HG03457 (cell line): ENCODE results near the gene DENND1A.

Experiments used
- ATAC-seq: cut with Tn5 transposase; IDR thresholded peaks from one replicate; pipeline ENCODE4 v1.9.1; 2021; ENCODE audit warnings: moderate number of reproducible peaks; ENCODE audit not compliant: unreplicated experiment

DENND1A gene

GRCh38 chr9:123513554-123513953 is 416.4 kb downstream of the DENND1A start:
- no peak for ATAC-seq

DNA sequence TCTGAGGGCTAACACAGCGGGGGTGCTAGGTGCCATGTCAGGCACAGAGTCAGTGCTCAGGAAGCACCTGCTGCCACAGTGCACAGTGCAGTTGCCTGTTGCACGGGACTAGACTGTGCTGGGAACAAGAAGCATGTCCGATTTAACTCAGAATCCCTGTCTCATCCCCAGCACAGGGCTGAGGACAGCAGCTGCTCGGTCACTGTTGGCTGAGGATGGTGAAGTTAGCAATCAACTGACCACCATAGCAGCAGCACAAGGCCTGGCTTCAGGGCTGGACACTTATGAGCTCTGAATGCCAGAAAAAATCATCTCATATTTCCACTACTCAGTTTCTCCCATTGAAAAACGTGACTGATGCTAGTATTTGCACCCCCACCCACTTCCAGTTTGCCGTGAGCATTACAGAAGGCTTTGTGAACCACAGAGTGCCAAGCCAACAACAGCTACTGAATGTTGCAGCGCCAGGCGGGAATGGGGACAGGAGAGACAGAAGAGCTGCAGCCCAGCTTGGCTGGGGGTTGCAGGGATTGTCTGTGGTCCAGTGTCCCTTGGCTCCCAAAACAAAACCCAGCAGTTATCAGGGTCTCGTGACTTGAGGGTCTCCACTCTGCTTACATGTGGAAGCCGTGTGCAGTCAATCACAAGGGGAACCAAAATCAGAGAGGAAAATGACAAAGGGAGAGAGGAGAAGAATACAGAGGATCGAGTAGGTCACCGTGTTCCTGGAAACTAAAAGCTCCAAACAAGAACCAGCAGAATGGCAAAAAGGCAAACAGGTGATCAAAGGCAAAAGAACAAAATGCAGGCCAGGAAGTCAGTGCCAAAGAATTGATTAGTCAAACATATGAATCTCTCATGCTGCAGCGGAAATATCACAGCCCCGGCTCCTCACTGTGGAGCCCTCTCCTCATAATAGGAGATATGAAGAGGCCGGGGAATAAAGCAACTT is 418.3 kb downstream of the DENND1A start:
- ATAC-seq, result no peak

DNA sequence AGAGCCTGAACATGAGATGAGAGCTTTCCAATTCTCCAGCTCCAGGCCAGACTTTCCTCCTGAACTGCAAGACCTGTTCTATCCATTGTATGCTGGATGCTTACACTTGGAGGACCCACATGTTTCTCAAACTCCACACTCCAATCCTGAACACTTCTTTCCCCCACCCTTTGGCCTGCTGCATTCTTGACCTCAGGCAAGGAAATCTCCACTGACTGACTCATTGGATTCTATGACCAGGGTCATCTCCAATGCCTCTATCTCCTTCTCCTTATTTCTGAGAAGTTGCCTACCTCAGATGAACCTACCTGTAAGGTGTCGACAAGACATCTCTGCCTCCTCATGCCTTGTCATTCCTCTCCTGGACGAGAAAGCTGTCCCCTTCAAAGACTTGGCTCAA is 420.3 kb downstream of the DENND1A start:
- no peak for ATAC-seq

- no peak for ATAC-seq
Measured at GRCh38 chr9:123508048-123508447, 421.9 kb downstream of the DENND1A start.

GRCh38 chr9:123505496-123505895 is 424.4 kb downstream of the DENND1A start:
- no peak for ATAC-seq

DNA sequence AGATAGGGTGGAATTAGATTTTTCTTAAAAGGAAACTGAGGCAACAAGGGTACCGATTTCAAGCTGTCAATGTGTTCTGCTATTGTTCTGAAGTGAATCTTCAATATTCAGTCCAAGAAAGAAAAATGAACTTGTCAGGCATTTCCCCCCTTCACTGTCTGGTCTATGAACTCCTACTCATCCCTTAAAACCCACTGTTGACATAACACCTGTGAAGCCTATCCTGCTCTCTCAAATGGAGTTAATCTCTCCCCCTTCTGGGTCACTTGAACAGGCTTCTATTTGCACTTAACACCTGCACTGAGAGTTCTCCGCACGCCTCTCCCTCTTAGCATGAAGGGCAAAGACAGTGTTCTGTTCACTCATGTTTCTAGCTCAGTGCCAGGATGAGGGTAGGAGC is 429.6 kb downstream of the DENND1A start:
- no peak for ATAC-seq

- ATAC-seq, result no peak
Measured at GRCh38 chr9:123497830-123498229, 432.1 kb downstream of the DENND1A start.

DNA sequence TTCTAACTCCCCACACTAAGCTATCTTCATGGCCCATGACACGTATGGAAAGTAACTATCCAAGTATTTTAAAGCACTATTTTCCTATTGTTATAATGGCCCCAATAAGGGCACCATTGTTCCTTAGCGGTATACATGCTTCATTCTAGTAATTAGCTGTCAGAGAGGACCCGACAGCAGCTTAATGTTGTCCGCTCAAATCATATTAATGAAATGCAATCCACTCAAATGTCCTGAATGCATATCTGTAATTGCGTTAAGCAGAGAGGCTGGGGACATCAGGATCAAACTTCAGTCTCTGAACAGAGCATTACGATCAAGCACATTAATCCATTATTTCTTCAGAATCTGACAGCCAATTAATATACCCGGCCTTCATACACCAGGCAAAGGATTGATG is 434.2 kb downstream of the DENND1A start:
- ATAC-seq, result no peak

- ATAC-seq, result no peak
Measured at GRCh38 chr9:123493627-123494026, 436.3 kb downstream of the DENND1A start.

- no peak for ATAC-seq
Measured at GRCh38 chr9:123490688-123491087, 439.2 kb downstream of the DENND1A start.

DNA sequence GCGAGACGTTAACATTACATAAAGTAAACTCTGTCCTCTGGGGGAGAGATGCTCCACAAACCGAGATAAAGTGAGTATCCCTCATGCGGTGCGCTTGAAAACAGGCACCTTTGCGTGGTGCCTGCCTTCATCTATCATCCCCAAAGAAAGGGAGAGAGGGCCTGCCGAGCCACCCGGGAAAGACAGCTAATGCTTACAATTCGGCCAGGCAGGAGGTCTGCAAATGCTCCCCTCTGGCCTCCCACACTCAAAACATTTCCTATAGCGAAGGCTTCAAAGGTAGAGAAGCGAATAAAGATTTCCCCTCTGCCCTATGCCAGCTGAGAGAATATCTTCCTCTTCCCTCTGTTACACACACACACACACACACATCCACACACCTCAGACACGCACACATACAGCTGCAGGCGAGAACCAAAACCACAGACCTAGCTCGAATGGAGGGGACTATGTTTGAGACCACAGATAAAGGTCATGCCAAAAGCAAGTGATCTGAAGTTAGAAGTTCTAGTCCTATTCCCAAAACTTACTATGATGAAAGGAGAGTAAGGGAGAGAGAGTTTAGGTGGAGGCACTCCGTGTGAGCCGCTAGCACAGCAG is 441.1 kb downstream of the DENND1A start:
- no peak for ATAC-seq

GRCh38 chr9:123487944-123488548 is 441.9 kb downstream of the DENND1A start:
- ATAC-seq, result no peak

GRCh38 chr9:123486431-123486830 is 443.5 kb downstream of the DENND1A start:
- no peak for ATAC-seq

GRCh38 chr9:123485216-123485615 is 444.7 kb downstream of the DENND1A start:
- ATAC-seq, result no peak

DNA sequence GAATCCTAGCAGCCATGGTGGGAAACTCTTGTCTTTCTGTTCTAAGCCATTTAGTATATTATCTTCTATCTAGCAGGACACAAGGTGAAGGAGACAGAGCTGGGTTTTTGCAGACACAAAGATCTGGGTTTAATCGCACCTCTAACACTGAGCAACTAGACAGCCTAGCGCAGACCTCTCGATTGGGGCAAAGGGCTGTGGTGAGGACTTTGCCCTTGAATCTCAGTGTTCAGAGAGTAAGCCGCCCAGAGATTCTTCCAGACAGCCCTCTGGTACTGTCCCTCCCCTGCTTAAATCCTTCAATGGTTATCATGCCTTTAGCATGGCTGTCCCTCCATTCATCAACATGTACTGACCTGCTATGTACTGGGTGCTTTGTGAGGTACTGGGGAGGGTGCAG is 445.8 kb downstream of the DENND1A start:
- ATAC-seq, result no peak

DNA sequence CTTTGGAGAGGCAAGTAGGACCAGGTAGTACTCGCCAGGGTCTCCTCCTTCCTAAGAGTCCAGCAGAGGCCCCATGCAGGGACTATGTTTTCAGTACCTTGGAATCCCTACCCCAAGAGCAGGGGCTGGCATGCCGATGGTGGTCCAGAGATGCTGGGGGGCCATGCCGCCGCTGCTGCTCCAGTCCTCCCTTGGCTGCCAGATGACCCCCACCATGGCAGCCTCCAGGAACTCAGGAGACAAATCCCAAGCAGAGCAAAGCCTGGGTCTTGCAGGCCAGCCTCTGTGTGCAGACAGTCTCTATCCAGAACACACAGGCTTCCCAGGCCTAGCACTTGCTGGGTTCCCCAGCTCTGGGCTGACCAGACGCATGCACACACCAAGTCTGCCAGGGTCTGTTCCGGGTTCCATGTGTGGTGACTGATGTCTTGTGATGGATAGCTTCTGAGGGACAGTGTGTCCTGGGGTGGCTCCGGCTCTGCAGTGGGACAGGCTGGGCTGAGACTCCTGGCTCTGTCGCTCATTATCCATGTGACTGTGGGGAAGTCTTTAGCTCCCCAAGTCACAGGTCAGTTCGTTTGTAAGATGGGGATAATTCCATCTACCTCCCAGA is 446.6 kb downstream of the DENND1A start:
- no peak for ATAC-seq

DNA sequence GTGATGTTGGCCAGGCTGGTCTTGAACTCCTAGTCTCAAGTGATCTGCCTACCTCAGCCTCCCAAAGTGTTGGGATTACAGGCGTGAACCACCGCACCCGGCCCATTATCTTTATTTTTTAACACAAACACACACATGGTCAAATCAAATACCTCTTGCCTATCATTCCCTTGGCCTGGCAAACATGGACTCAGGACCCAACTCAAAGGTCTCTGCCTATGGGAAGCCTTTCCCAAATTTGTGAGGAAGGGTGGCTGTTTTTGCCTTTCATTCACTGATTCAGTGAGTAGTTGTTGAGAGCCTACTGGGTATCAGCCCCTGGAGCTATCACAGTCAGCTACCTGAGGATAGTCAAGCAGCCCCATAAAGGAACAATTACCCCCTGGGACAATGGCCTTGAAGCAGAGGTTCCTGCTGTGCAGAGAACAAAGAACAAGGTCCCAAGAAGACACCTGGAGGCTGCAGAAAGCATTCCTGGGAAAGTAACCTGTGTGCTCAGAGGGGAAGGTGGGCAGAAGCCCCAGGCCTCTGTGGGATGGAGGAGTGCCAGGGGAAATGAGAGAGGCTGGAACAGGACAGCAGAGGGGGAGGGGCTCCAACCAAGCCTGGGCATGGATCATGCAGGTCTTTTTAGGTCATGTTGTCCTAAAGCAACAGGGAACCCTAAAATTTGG is 447.5 kb downstream of the DENND1A start:
- no peak for ATAC-seq

DNA sequence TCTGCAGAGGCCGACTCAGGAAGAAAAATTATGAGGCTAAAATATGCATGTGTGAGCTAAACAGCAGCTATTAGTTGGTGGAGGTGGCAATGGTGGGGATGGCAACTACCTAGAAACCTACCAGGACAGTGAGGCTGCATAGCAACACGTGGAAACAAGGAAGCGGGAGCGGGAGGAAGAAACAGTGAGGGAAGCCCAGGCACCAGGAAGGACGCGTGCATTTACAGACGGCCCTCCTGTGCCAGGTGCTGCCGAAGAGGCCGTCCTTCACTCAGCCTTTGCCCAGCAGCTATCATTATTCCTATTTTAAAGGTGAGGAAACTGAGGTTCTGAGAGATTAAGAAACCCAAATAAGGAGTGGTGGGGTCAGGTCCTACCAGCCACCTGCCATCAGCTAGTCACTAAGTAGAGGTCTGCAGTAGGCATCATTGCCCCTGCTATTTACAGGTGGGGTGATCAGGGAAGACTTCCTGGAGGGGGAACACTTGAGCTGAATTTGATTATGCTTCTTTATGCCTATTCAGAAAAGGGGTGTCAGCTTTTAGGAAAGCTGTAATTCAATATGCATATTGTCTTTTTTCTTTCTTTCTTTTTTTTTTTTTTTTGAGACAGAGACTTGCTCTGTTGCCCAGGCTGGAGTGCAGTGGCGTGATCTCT is 448.6 kb downstream of the DENND1A start:
- no peak for ATAC-seq

GRCh38 chr9:123480791-123481190 is 449.1 kb downstream of the DENND1A start:
- ATAC-seq, result no peak

DNA sequence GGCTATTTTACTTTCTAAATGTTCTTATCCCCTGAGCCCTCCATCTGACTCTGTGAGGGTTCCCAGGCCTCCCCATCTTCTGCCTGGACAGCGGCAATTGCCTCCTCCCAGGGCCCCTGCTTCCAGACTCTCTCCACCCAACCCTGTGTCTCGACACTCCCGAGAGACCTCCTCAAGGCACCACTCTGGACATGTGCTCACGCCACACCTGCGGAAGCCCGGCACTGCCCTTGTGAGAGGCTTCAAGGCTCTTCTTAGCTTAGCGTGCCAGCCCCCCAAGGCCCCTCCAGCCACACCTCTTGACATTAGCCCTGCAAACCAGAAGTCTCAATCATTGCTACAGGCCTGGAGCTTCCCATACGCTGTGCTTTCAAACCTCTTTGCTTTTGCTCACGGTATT is 449.8 kb downstream of the DENND1A start:
- ATAC-seq, result no peak
